GM23338 (cell line): Measurements from ENCODE around the gene PICK1. TPM values are rescaled to one million over a fixed set of nuclear protein-coding genes. Genes with fewer than 3 reads are reported as not detected.

ENCODE experiments used
- ATAC-seq: fragments of 200-7000 bp; cut with Tn5 transposase; 3 replicates; pipeline ENCODE4 v1.9.1; 2020
- DNase-seq: peaks from one replicate; pipeline ENCODE4 v3.0.0-alpha.2; 2015; ENCODE audit warnings: low spot score
- H2AFZ ChIP-seq: fragments of 200-600 bp; sonication (generic); 2 replicates; pipeline ENCODE4 v1.8.0; 2016; ENCODE audit warnings: antibody characterized with exemption, mild to moderate bottlenecking, moderate library complexity
- H3F3A ChIP-seq: fragments of 200-600 bp; sonication (generic); replicated peaks from 2 replicates; pipeline ENCODE4 v1.8.0; 2017; ENCODE audit warnings: antibody characterized with exemption, mixed run types, low read depth
- H3K27ac ChIP-seq: fragments of 200-600 bp; sonication (generic); 2 replicates; pipeline ENCODE4 v1.6.1; 2016; ENCODE audit warnings: low read depth
- H3K27me3 ChIP-seq: fragments of 200-600 bp; sonication (generic); 2 replicates; pipeline ENCODE4 v1.8.0; 2016; ENCODE audit warnings: mild to moderate bottlenecking, mixed run types, moderate library complexity; ENCODE audit not compliant: insufficient read depth
- H3K36me3 ChIP-seq: fragments of 200-600 bp; sonication (generic); 2 replicates; pipeline ENCODE4 v1.8.0; 2016; ENCODE audit warnings: mild to moderate bottlenecking; ENCODE audit not compliant: insufficient read depth
- H3K4me1 ChIP-seq: fragments of 200-600 bp; sonication (generic); 2 replicates; pipeline ENCODE4 v1.8.0; 2016; ENCODE audit warnings: mild to moderate bottlenecking, moderate library complexity; ENCODE audit not compliant: insufficient read depth
- H3K4me2 ChIP-seq: fragments of 200-600 bp; sonication (generic); 2 replicates; pipeline ENCODE4 v1.7.1; 2017; ENCODE audit warnings: mixed run types
- H3K4me3 ChIP-seq: fragments of 200-600 bp; sonication (generic); 2 replicates; pipeline ENCODE4 v1.6.1; 2016; ENCODE audit warnings: mixed run types
- H3K79me2 ChIP-seq: fragments of 200-600 bp; sonication (generic); replicated peaks from 2 replicates; pipeline ENCODE4 v1.8.0; 2017; ENCODE audit warnings: mild to moderate bottlenecking; ENCODE audit not compliant: insufficient read depth
- H3K9me2 ChIP-seq: fragments of 200-600 bp; sonication (generic); 2 replicates; pipeline ENCODE4 v1.8.0; 2017; ENCODE audit not compliant: insufficient read depth
- H4K20me1 ChIP-seq: fragments of 200-600 bp; sonication (generic); replicated peaks from 2 replicates; pipeline ENCODE4 v1.8.0; 2017; ENCODE audit warnings: mild to moderate bottlenecking; ENCODE audit not compliant: insufficient read depth
- H3K27ac Mint-ChIP-seq: 2 replicates; pipeline ENCODE4 v1.8.0; 2020; ENCODE audit warnings: inconsistent platforms, mild to moderate bottlenecking, moderate library complexity, mixed read lengths
- H3K27me3 Mint-ChIP-seq: 3 replicates; pipeline ENCODE4 v1.8.0; 2022; ENCODE audit warnings: low read depth, mild to moderate bottlenecking, moderate library complexity, mixed read lengths, inconsistent platforms; ENCODE audit not compliant: insufficient read depth, poor library complexity
- H3K36me3 Mint-ChIP-seq: 3 replicates; pipeline ENCODE4 v1.8.0; 2021; ENCODE audit warnings: low read depth, mild to moderate bottlenecking, inconsistent platforms, moderate library complexity, mixed read lengths
- H3K4me1 Mint-ChIP-seq: 3 replicates; pipeline ENCODE4 v1.8.0; 2020; ENCODE audit warnings: mild to moderate bottlenecking, inconsistent platforms, mixed read lengths
- H3K4me3 Mint-ChIP-seq: 3 replicates; pipeline ENCODE4 v1.8.0; 2021; ENCODE audit warnings: moderate library complexity, mild to moderate bottlenecking, inconsistent platforms, mixed read lengths
- H3K9me3 Mint-ChIP-seq: 3 replicates; pipeline ENCODE4 v1.8.0; 2020; ENCODE audit warnings: moderate library complexity, mild to moderate bottlenecking, inconsistent platforms, mixed read lengths
- CREB1 ChIP-seq: fragments of 250-450 bp; sonication (Bioruptor Pico); IDR thresholded peaks from 2 replicates; pipeline ENCODE4 v1.5.0; 2020; ENCODE audit warnings: low read depth, mild to moderate bottlenecking, moderate library complexity
- EZH2 ChIP-seq: fragments of 200-600 bp; sonication (generic); IDR thresholded peaks from one replicate; pipeline ENCODE4 v1.8.0; 2017; ENCODE audit warnings: antibody characterized with exemption, mild to moderate bottlenecking, low read depth; ENCODE audit not compliant: unreplicated experiment
- EZH2phosphoT487 ChIP-seq: fragments of 200-600 bp; sonication (generic); IDR thresholded peaks from one replicate; pipeline ENCODE4 v1.8.1; 2018; ENCODE audit warnings: antibody characterized with exemption; ENCODE audit not compliant: unreplicated experiment
- JUNB ChIP-seq: IDR thresholded peaks from one replicate; pipeline ENCODE4 v1.6.1; 2016; ENCODE audit warnings: antibody characterized with exemption; ENCODE audit not compliant: unreplicated experiment
- POLR2AphosphoS5 ChIP-seq: IDR thresholded peaks from 2 replicates; pipeline ENCODE4 v1.6.1; 2016; ENCODE audit warnings: antibody characterized with exemption, low read depth
- ZNF331 ChIP-seq: fragments of 250-450 bp; sonication (Bioruptor Pico); IDR thresholded peaks from 2 replicates; pipeline ENCODE4 v1.5.0; 2020; ENCODE audit warnings: low read depth, mild to moderate bottlenecking, moderate library complexity
- polyA plus RNA-seq: library from polyadenylated mRNA; unstranded; fragments of >200 nt; fragmentation: Nextera tagmentation; extraction: Ambion mirVana; gene quantifications from 2 replicates; pipeline ENCODE4 v1.2.1, GENCODE V29; 2016
- total RNA-seq: library from RNA; depleted of rRNA; stranded (reverse); fragments of >200 nt; shearing (Covaris generic); gene quantifications from 2 replicates; pipeline ENCODE4 v1.2.3, GENCODE V29; 2014
- TF ChIP-seq, protein P1 (sequence below): fragments of 250-450 bp; sonication (Bioruptor Pico); IDR thresholded peaks from 2 replicates; pipeline ENCODE4 v1.5.0; 2020; ENCODE audit warnings: mild to moderate bottlenecking, moderate library complexity
- TF ChIP-seq, protein P2 (sequence below), 2 experiments: fragments of 200-600 bp in 1 of 2; sonication (generic) in 1 of 2; conservative IDR thresholded peaks; 2 replicates each; pipeline versions ENCODE4 v1.5.1 to v1.6.1; 2016 to 2017; ENCODE audit warnings: antibody characterized with exemption in 2 of 2, low read depth in 2 of 2, mild to moderate bottlenecking in 2 of 2, moderate library complexity in 1 of 2
- TF ChIP-seq, protein P3 (sequence below): IDR thresholded peaks from 2 replicates; pipeline ENCODE4 v1.6.1; 2016; ENCODE audit warnings: antibody characterized with exemption

Gene PICK1
- total and polyA plus RNA-seq, 2 experiments from 2014 or later: 15.9 to 28.3 TPM

DNA sequence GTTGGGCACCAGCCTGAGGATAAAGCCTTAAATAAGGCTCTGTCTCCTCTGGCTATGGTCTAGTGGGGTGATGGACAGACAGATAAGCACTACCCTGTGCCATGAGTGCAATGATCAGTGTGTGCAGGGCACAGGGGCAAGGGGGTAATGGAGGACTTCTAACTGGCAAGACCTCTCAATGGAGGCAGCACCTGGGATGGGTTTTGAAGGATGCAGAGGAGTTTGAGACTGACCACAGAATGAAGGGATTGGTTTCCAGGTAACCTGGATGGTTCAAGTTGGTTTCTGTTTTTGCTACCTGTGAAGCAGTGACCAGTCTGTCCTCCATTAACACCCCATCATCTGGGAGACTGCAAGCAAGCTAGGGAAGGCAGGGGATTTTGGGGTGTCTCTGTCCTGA lies 27.8 kb upstream of the PICK1 start (continued):
- TF ChIP-seq, protein P1, sequence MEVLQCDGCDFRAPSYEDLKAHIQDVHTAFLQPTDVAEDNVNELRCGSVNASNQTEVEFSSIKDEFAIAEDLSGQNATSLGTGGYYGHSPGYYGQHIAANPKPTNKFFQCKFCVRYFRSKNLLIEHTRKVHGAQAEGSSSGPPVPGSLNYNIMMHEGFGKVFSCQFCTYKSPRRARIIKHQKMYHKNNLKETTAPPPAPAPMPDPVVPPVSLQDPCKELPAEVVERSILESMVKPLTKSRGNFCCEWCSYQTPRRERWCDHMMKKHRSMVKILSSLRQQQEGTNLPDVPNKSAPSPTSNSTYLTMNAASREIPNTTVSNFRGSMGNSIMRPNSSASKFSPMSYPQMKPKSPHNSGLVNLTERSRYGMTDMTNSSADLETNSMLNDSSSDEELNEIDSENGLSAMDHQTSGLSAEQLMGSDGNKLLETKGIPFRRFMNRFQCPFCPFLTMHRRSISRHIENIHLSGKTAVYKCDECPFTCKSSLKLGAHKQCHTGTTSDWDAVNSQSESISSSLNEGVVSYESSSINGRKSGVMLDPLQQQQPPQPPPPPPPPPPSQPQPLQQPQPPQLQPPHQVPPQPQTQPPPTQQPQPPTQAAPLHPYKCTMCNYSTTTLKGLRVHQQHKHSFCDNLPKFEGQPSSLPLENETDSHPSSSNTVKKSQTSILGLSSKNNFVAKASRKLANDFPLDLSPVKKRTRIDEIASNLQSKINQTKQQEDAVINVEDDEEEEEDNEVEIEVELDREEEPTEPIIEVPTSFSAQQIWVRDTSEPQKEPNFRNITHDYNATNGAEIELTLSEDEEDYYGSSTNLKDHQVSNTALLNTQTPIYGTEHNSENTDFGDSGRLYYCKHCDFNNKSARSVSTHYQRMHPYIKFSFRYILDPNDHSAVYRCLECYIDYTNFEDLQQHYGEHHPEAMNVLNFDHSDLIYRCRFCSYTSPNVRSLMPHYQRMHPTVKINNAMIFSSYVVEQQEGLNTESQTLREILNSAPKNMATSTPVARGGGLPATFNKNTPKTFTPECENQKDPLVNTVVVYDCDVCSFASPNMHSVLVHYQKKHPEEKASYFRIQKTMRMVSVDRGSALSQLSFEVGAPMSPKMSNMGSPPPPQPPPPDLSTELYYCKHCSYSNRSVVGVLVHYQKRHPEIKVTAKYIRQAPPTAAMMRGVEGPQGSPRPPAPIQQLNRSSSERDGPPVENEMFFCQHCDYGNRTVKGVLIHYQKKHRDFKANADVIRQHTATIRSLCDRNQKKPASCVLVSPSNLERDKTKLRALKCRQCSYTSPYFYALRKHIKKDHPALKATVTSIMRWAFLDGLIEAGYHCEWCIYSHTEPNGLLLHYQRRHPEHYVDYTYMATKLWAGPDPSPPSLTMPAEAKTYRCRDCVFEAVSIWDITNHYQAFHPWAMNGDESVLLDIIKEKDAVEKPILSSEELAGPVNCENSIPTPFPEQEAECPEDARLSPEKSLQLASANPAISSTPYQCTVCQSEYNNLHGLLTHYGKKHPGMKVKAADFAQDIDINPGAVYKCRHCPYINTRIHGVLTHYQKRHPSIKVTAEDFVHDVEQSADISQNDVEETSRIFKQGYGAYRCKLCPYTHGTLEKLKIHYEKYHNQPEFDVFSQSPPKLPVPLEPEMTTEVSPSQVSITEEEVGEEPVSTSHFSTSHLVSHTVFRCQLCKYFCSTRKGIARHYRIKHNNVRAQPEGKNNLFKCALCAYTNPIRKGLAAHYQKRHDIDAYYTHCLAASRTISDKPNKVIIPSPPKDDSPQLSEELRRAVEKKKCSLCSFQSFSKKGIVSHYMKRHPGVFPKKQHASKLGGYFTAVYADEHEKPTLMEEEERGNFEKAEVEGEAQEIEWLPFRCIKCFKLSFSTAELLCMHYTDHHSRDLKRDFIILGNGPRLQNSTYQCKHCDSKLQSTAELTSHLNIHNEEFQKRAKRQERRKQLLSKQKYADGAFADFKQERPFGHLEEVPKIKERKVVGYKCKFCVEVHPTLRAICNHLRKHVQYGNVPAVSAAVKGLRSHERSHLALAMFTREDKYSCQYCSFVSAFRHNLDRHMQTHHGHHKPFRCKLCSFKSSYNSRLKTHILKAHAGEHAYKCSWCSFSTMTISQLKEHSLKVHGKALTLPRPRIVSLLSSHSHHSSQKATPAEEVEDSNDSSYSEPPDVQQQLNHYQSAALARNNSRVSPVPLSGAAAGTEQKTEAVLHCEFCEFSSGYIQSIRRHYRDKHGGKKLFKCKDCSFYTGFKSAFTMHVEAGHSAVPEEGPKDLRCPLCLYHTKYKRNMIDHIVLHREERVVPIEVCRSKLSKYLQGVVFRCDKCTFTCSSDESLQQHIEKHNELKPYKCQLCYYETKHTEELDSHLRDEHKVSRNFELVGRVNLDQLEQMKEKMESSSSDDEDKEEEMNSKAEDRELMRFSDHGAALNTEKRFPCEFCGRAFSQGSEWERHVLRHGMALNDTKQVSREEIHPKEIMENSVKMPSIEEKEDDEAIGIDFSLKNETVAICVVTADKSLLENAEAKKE (CRISPR knock-in tag): no peak
- TF ChIP-seq JUNB (no peak), EZH2phosphoT487 (no peak), POLR2AphosphoS5 (no peak)
- TF ChIP-seq, protein P2, sequence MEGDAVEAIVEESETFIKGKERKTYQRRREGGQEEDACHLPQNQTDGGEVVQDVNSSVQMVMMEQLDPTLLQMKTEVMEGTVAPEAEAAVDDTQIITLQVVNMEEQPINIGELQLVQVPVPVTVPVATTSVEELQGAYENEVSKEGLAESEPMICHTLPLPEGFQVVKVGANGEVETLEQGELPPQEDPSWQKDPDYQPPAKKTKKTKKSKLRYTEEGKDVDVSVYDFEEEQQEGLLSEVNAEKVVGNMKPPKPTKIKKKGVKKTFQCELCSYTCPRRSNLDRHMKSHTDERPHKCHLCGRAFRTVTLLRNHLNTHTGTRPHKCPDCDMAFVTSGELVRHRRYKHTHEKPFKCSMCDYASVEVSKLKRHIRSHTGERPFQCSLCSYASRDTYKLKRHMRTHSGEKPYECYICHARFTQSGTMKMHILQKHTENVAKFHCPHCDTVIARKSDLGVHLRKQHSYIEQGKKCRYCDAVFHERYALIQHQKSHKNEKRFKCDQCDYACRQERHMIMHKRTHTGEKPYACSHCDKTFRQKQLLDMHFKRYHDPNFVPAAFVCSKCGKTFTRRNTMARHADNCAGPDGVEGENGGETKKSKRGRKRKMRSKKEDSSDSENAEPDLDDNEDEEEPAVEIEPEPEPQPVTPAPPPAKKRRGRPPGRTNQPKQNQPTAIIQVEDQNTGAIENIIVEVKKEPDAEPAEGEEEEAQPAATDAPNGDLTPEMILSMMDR (conservative IDR thresholded peaks at IDR 0.05; ENCODE audit: low read depth in 2 of 2): no peak
- TF ChIP-seq, protein P3, sequence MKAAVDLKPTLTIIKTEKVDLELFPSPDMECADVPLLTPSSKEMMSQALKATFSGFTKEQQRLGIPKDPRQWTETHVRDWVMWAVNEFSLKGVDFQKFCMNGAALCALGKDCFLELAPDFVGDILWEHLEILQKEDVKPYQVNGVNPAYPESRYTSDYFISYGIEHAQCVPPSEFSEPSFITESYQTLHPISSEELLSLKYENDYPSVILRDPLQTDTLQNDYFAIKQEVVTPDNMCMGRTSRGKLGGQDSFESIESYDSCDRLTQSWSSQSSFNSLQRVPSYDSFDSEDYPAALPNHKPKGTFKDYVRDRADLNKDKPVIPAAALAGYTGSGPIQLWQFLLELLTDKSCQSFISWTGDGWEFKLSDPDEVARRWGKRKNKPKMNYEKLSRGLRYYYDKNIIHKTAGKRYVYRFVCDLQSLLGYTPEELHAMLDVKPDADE: no peak

DNA sequence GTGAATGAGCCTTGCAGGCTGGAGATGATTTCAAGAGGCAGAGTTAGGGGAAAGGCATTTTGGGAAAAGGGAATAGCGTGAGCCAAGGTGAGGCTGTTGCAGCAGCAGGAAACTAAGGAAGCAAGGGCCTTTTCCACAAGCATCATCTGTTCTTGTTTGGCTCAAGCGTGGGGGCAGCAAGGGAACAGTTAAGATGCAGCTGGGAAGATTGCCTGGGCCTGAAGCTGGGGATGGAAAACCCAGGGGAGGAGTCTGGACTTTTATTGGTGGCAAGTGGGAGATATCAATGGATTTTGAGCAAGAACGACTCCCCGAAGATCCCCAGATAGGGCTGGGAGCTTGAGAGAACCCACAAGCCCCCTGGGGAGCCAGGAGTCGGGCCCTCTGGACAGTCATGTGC lies 27.3 kb upstream of the PICK1 start:
- Histone ChIP-seq H3K27me3 (no peaks in the 10 kb centered on the region), H3K27ac (no peak overlapping the region), H3K4me1 (peaks cover 15% of the 10 kb centered on the region; the same call in 1 of the 2 replicates), H3F3A (0 out of 2 replicates have a peak, but pooled peaks cover under 1% of the 10 kb centered on the region), H3K36me3 (no peaks in the 10 kb centered on the region), H3K4me3 (no peak overlapping the region), H3K9me2 (no peaks in the 10 kb centered on the region), H4K20me1 (no peaks in the 10 kb centered on the region), H3K4me2 (no peak overlapping the region), H3K79me2 (no peaks in the 10 kb centered on the region), H2AFZ (no peak overlapping the region)
- H3K36me3 Mint-ChIP-seq: no peaks in the 10 kb centered on the region
- H3K27me3 Mint-ChIP-seq: peaks cover 27% of the 10 kb centered on the region
- H3K27ac Mint-ChIP-seq: no peak overlapping the region
- no peaks in the 10 kb centered on the region for H3K9me3 Mint-ChIP-seq
- peaks cover 26% of the 10 kb centered on the region for H3K4me1 Mint-ChIP-seq
- TF ChIP-seq EZH2phosphoT487 (no peak), CREB1 (CRISPR knock-in tag) (no peak), EZH2 (no peak), ZNF331 (CRISPR knock-in tag) (no peak)
- ATAC-seq (no peak), DNase-seq (no peak)
- H3K4me3 Mint-ChIP-seq: no peak overlapping the region
